ENCODE results near the gene ENG.
"Not testable (repeated sequence)": the region's sequence is repeated elsewhere in the genome, so short reads cannot be mapped to it uniquely, and the experiment has no call there.

Gene ENG

GRCh38 chr9:127841087-127841835 lies 13.2 kb downstream of the ENG start:
- no peak for DNase-seq (ENCODE audit: low spot score)

- no peak for DNase-seq (ENCODE audit: low spot score)
Observed at GRCh38 chr9:127838375-127839078, 15.9 kb downstream of the ENG start.

- no peak for DNase-seq (ENCODE audit: low spot score)
Observed at GRCh38 chr9:127837346-127837745, 17.1 kb downstream of the ENG start.

GRCh38 chr9:127836561-127836960 lies 17.9 kb downstream of the ENG start:
- DNase-seq (ENCODE audit: low spot score) = not testable (repeated sequence)

GRCh38 chr9:127835991-127836516 lies 18.4 kb downstream of the ENG start:
- DNase-seq (ENCODE audit: low spot score) = no peak

GRCh38 chr9:127833555-127833954 lies 20.9 kb downstream of the ENG start:
- no peak for DNase-seq (ENCODE audit: low spot score)

- DNase-seq (ENCODE audit: low spot score) = no peak
Observed at GRCh38 chr9:127832248-127832647, 22.2 kb downstream of the ENG start.

- DNase-seq (ENCODE audit: low spot score) = peak; percentile 53
Observed at GRCh38 chr9:127829205-127829906, 25.1 kb downstream of the ENG start.

GRCh38 chr9:127828262-127829031 lies 26.0 kb downstream of the ENG start:
- DNase-seq (ENCODE audit: low spot score) = peak; percentile 84

- DNase-seq (ENCODE audit: low spot score) = peak; percentile 62
Observed at GRCh38 chr9:127826253-127826913, 28.1 kb downstream of the ENG start.

GRCh38 chr9:127825319-127826051 lies 29.0 kb downstream of the ENG start:
- DNase-seq (ENCODE audit: low spot score) = no peak

GRCh38 chr9:127822108-127822507 lies 32.4 kb downstream of the ENG start:
- no peak for DNase-seq (ENCODE audit: low spot score)

- DNase-seq (ENCODE audit: low spot score) = no peak
Observed at GRCh38 chr9:127818574-127818973, 35.9 kb downstream of the ENG start.

- no peak for DNase-seq (ENCODE audit: low spot score)
Observed at GRCh38 chr9:127817881-127818434, 36.5 kb downstream of the ENG start.

GRCh38 chr9:127816728-127817127 lies 37.7 kb downstream of the ENG start:
- DNase-seq (ENCODE audit: low spot score) = no peak

- DNase-seq (ENCODE audit: low spot score) = no peak
Observed at GRCh38 chr9:127816362-127816725, 38.1 kb downstream of the ENG start.

- DNase-seq (ENCODE audit: low spot score) = no peak
Observed at GRCh38 chr9:127815512-127816361, 38.7 kb downstream of the ENG start.

GRCh38 chr9:127814619-127815511 lies 39.6 kb downstream of the ENG start:
- DNase-seq (ENCODE audit: low spot score) = no peak

Data from left forelimb (tissue), 1 donor.